VCaP (cell line): ENCODE data around the gene PRM1.

Experiments used
- H3K27ac ChIP-seq: fragments of 450-650 bp; 2 replicates; pipeline ENCODE4 v1.5.1; 2017
- TF ChIP-seq, protein P1 (sequence below): fragments of 450-650 bp; conservative IDR thresholded peaks from 2 replicates; pipeline ENCODE4 v1.5.1; 2017; ENCODE audit warnings: mild to moderate bottlenecking, moderate library complexity

Gene PRM1

DNA sequence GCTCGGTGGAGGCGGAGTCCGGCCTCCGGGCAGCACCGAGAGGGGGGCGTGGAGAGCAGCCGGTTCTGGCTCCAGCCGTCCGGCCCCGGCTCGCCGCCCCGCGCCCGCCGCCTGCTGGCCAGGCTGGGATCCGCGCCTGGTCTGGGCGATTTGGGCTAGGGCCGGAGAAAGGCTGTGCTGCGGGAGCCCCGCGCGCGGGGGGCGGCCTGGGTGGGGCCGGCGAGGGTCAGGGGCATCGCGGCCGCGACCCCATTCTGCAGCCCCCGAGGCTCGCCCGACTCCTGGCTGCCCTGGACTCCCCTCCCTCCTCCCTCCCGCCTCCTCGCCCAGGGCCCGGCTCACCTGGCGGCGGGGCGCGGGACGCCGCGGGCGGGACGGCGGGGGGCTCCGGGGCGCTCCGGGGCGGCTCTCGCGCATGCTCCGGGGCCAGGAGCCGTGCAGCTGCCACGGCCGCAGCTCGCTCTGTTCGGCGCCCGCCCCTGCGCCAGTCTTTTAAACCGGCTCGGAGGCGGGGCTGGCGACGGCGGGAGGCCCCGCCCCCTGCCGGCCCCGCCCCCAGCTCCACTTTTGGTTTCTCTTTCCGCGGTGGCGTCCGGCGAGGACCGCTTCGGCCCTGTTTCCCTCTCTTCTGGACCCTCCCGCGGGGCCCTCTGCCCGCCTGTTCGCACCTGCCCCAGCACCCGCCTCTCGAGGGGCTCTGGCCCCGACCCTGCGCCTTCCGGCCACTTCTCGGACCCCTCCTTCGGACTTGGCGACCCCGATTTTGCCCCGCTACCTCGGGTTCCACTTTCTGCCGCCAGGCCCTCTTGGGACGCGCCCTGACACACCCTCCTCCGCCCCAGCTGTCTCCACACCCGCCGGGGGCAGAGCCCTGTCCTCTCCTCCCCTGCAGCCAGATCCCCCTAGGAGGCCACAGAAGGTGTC is 25.1 kb downstream of the PRM1 start, which contains the start of gene SOCS1:
Gene SOCS1 (minus strand): TSS at position 468 of the 924 bp plus-strand sequence. CDS start 726 bp downstream, outside the sequence.
- peak within 1 kb of the TSS; percentile 72 for H3K27ac ChIP-seq
- TF ChIP-seq, protein P1, sequence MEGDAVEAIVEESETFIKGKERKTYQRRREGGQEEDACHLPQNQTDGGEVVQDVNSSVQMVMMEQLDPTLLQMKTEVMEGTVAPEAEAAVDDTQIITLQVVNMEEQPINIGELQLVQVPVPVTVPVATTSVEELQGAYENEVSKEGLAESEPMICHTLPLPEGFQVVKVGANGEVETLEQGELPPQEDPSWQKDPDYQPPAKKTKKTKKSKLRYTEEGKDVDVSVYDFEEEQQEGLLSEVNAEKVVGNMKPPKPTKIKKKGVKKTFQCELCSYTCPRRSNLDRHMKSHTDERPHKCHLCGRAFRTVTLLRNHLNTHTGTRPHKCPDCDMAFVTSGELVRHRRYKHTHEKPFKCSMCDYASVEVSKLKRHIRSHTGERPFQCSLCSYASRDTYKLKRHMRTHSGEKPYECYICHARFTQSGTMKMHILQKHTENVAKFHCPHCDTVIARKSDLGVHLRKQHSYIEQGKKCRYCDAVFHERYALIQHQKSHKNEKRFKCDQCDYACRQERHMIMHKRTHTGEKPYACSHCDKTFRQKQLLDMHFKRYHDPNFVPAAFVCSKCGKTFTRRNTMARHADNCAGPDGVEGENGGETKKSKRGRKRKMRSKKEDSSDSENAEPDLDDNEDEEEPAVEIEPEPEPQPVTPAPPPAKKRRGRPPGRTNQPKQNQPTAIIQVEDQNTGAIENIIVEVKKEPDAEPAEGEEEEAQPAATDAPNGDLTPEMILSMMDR = peak; percentile 84

DNA sequence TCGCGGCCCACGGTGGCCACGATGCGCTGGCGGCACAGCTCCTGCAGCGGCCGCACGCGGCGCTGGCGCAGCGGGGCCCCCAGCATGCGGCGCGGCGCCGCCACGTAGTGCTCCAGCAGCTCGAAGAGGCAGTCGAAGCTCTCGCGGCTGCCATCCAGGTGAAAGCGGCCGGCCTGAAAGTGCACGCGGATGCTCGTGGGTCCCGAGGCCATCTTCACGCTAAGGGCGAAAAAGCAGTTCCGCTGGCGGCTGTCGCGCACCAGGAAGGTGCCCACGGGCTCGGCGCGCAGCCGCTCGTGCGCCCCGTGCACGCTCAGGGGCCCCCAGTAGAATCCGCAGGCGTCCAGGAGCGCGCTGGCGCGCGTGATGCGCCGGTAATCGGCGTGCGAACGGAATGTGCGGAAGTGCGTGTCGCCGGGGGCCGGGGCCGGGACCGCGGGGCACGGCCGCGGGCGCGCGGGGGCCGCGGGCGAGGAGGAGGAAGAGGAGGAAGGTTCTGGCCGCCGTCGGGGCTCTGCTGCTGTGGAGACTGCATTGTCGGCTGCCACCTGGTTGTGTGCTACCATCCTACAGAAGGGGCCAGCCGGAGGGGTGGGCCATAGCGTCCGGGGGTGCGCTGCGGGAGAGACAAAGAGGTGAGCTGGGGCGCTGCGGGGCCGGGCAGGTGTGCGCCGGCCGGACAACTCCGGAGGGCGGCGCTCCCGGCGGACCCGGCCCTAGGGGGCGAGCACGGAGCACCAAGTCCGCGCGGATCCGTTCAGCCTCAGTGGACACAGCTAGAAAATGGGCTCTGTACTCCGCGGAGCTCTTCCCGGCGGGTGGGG is 26.0 kb downstream of the PRM1 start:
- TF ChIP-seq, protein P1 = no peak
- H3K27ac ChIP-seq = peak overlapping the region; percentile 72

DNA sequence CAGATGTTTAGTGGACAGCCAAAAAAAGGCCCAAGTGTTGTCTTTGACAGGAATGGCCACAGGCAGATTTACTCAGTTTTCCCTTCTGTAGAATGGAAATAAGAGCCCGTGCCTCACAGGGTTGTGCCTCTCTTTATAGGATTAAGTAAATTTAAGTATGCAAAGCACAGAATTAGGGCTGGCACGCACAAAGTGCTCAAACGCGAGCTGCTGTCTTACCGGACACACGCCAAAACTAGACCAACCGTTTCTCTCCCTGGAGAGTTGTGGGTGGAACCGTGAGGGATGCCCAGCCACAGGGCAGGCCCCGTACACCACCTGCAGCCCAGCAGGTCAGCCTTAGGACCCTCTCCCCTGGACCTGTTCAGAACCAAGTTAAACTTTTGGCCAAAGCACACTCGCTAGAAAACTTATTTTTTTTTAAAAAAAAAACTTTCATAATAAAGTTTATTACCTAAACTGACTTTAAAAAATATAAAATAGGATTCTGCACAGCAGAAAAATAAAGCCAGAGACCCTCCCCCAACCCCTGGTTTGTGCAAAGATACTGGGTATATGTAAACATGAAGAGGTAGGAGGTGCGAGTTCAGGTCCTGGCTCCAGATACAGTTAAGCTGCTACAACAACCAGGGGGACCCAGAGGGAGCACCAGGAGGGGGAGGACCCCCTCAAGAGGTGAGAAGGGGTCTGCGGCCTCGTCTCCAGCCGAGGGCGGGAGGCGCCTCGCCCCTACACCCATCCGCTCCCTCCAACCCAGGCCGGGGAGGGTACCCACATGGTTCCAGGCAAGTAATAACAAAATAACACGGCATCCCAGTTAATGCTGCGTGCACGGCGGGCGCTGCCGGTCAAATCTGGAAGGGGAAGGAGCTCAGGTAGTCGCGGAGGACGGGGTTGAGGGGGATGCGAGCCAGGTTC is 26.9 kb downstream of the PRM1 start:
- no peak overlapping the region; the same call in 1 of the 2 replicates for H3K27ac ChIP-seq
- TF ChIP-seq, protein P1 = peak; percentile 17; the same call in 1 of the 2 replicates

DNA sequence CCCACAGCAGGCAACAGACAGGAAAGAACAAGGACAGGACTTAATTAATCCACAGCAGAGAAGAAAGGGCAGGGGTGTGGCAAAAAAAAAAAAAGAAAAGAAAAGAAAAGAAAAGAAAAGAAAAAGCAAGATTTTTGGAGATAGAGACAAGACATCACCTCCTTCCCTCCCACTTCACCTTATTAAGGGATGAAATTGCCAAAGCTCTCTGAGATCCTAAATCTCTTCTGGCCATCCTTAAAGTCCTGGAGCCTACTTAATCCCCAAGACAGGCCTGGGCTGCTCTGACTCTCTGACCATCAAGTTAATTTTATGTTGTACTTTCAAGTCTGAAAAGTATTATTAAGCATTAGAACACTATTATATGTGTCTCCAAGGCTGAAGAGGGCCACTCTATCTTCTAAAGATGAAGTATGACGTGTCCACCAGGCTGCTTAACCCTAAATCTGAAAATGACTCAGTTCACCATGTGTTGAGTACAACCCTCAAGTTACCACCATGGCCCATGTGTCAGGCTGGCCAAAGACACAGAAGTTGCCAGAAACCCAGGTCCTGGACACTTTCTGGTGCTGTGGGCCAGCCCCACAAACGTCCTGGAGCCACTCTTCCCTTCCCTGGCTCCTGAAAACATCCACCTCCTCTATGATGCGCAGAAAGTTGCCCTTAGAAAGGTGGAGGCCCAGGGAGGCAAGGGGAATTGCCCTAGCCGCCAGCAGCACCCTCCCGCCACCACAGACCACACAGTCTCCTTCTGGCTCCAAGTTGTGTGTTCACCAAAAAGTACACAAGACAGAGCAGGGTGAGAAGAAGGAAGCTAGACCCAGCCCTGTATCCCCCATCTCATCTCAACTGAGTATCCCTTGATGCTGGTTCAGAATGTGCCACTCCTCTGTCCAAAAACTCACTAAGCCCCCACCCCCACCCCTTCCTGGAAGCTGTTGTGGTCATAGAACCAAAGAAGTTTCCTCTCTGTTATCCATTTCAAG is 27.8 kb downstream of the PRM1 start:
- no peak overlapping the region for H3K27ac ChIP-seq
- TF ChIP-seq, protein P1 = no peak

DNA sequence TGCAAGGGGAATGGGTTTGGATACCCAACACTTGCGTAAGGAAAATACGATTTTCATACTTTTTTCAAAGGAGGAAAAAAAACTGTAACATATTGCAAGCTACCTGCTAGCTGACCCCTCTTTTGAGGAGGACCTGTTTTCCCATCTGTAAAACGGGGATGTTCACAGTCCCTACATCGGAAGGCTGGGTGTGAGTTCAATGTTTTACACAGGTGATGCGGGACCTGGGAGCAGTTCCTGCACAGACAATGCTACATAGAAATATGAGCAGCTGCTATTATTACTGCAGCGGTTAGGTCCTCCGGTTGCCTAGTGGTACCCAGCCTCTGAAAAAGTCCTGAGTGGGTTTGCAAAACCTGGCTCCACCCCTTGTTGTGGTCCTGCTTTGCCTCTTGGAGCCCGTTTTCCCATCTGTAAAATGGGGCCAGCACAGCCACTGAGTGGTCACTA is 28.6 kb downstream of the PRM1 start:
- H3K27ac ChIP-seq = no peak overlapping the region
- TF ChIP-seq, protein P1 = no peak
